ENCODE results near the gene CALML5.
A peak's percentile ranks its signal among the peaks of the same experiment; 100 is the strongest.

Gene CALML5

DNA sequence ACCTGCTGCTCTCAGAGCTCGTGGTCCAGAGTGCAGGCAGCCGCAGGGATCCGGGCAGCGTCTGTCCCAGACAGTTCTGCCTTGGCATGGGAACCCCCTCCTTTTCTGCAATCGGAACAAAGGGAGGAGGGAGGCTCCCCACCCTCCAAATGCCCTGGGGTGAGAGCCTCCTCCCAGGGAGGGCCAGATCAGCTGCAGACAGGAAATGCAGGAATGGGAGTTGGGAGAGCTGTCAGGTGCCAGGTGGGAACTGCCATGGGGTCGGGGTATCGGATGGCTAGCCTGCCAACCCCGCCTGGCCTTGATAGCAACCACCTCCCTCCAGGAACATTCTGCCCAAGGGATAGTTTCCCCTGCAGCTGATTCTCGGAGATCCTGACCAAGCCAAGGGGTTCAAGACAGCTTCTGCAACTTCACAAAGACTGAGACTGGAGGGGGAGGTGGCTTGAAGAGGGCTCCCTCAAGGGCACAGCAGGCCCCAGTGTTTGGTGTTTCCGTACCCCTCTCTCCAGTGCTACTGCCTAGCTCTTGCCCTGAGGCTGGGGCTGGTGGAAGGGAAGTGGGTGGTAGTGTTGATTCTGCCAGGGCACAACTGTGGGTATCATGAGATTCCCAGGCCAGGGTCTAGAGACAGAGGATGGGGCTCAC, at the start of gene CALML5:
TSS of gene CALML5 (minus strand) at position 78 of the 648 bp plus-strand sequence. CDS start 132 bp downstream, outside the sequence.
- H3K27me3 ChIP-seq (replicated peaks), result no peaks in the 10 kb centered on the region

DNA sequence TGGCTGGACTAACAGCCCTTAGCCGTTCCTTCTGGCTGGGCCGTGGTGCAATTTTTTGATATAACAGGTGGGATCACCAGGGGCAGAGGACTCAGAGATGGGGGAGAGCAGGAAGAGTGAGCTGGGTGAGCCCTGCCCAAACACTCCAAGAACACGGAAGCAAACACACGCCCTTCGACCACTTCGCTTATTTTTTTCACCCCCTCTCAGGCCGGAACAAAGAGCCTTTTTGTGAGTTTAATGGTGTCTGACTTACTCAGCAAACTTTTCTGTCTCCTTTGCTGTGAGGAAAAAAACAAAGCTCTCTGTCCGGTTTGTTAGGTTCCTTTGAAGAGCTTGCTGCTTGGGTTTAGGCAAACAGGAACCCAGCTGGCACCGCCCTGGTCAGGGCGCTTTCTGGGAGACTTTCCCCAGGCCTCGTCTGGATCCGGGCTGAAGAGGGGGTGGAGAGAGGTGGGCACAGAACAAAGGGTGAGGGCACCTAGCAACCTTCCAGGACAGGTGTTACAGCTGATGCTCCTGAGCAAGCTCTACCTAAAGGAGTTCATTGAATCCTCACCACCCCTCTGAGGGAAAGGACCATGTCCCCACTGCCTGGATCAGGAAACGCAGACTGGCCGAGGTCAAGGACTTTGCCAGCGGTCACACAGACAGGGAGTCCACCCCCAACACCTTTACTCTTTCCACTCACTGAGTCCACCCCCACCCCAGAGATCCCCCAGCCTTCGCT, 48.7 kb upstream of the CALML5 start:
- TF ChIP-seq, protein P1, sequence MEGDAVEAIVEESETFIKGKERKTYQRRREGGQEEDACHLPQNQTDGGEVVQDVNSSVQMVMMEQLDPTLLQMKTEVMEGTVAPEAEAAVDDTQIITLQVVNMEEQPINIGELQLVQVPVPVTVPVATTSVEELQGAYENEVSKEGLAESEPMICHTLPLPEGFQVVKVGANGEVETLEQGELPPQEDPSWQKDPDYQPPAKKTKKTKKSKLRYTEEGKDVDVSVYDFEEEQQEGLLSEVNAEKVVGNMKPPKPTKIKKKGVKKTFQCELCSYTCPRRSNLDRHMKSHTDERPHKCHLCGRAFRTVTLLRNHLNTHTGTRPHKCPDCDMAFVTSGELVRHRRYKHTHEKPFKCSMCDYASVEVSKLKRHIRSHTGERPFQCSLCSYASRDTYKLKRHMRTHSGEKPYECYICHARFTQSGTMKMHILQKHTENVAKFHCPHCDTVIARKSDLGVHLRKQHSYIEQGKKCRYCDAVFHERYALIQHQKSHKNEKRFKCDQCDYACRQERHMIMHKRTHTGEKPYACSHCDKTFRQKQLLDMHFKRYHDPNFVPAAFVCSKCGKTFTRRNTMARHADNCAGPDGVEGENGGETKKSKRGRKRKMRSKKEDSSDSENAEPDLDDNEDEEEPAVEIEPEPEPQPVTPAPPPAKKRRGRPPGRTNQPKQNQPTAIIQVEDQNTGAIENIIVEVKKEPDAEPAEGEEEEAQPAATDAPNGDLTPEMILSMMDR (IDR thresholded peaks at IDR 0.05; ENCODE audit: low read depth, low read length, missing control alignments), result no peak
- no peak for DNase-seq
- Histone ChIP-seq H3K27ac (peak overlapping the region; percentile 37), H3K36me3 (replicated peaks) (no peaks in the 10 kb centered on the region), H3K4me3 (ENCODE audit: low read depth, low read length) (no peak overlapping the region), H3K27me3 (replicated peaks) (no peaks in the 10 kb centered on the region)
- in situ Hi-C loops (cut with HindIII; ENCODE audit: low pct_ligation_motif_present, low sequenced_read_pairs), result no loop called here

More for the DNA sequence above, at the start of gene CALML5:
- Histone ChIP-seq H3K27ac (no peak within 1 kb of the TSS), H3K4me3 (ENCODE audit: low read depth, low read length) (no peak within 1 kb of the TSS), H3K36me3 (replicated peaks) (no peaks in the 10 kb centered on the region)
- TF ChIP-seq, protein P1 (IDR thresholded peaks at IDR 0.05; ENCODE audit: low read depth, low read length, missing control alignments), result no peak
- DNase-seq, result no peak
- in situ Hi-C loops (cut with HindIII; ENCODE audit: low pct_ligation_motif_present, low sequenced_read_pairs), result no loop called here

DNA sequence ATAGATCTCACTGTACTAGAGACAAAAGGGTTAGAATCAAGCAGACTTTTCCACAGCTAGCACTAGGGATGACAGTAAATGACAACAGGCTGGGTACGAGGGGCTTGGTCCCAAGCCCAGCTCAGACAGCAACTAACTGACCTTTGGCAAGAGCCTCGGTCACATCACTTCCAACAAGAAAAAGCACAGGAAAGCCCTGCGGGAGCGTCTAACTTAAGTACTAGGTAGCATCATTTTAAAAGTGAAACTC, 48.2 kb upstream of the CALML5 start:
- no peaks in the 10 kb centered on the region for H3K36me3 ChIP-seq (replicated peaks)
- H3K27me3 ChIP-seq (replicated peaks), result no peaks in the 10 kb centered on the region
- DNase-seq, result no peak
- in situ Hi-C loops (cut with HindIII; ENCODE audit: low pct_ligation_motif_present, low sequenced_read_pairs), result no loop called here
- no peak overlapping the region for H3K4me3 ChIP-seq (ENCODE audit: low read depth, low read length)
- peak overlapping the region; percentile 37 for H3K27ac ChIP-seq
- TF ChIP-seq, protein P1 (IDR thresholded peaks at IDR 0.05; ENCODE audit: low read depth, low read length, missing control alignments), result no peak

- H3K36me3 ChIP-seq (replicated peaks), result no peaks in the 10 kb centered on the region
- H3K4me3 ChIP-seq (ENCODE audit: low read depth, low read length), result no peak overlapping the region
- DNase-seq, result peak; percentile 52
- in situ Hi-C loops (cut with HindIII; ENCODE audit: low pct_ligation_motif_present, low sequenced_read_pairs), result no loop called here
- TF ChIP-seq, protein P1 (IDR thresholded peaks at IDR 0.05; ENCODE audit: low read depth, low read length, missing control alignments), result no peak
- peak overlapping the region; percentile 31 for H3K27ac ChIP-seq
- no peaks in the 10 kb centered on the region for H3K27me3 ChIP-seq (replicated peaks)
Observed at GRCh38 chr10:5546891-5547680, 47.7 kb upstream of the CALML5 start.

GRCh38 chr10:5545778-5546710, 46.7 kb upstream of the CALML5 start:
- TF ChIP-seq, protein P1 (IDR thresholded peaks at IDR 0.05; ENCODE audit: low read depth, low read length, missing control alignments), result no peak
- in situ Hi-C loops (cut with HindIII; ENCODE audit: low pct_ligation_motif_present, low sequenced_read_pairs), result no loop called here
- peak overlapping the region; percentile 63 for H3K27ac ChIP-seq
- no peaks in the 10 kb centered on the region for H3K36me3 ChIP-seq (replicated peaks)
- no peaks in the 10 kb centered on the region for H3K27me3 ChIP-seq (replicated peaks)
- H3K4me3 ChIP-seq (ENCODE audit: low read depth, low read length), result no peak overlapping the region
- DNase-seq, result peak; percentile 83

All from brain microvascular endothelial cell (primary cell).